ENCODE data around the gene COL17A1.

Gene COL17A1

GRCh38 chr10:104054430-104054829 is 31.2 kb downstream of the COL17A1 start:
- Histone ChIP-seq H3F3A (ENCODE audit: insufficient read depth, low read length) (no peaks in the 10 kb centered on the region), H3K79me2 (ENCODE audit: insufficient read depth, low read length) (no peaks in the 10 kb centered on the region), H3K36me3 (ENCODE audit: insufficient read depth, low read length) (no peaks in the 10 kb centered on the region), H3K9me3 (ENCODE audit: low read length) (no peaks in the 10 kb centered on the region), H3K4me2 (ENCODE audit: low read length) (no peak overlapping the region), H3K9ac (ENCODE audit: low read length) (no peak overlapping the region), H3K4me1 (ENCODE audit: insufficient read depth, low read length, severe bottlenecking) (no peaks in the 10 kb centered on the region), H2AFZ (ENCODE audit: low read length) (no peak overlapping the region), H4K20me1 (ENCODE audit: insufficient read depth, low read length) (no peaks in the 10 kb centered on the region), H3K27me3 (ENCODE audit: insufficient read depth, low read length) (no peaks in the 10 kb centered on the region; the same call in 1 of the 2 replicates), H3K9me2 (ENCODE audit: low read depth, low read length) (no peaks in the 10 kb centered on the region), H3K4me3 (ENCODE audit: low read depth, low read length, poor library complexity, severe bottlenecking) (no peak overlapping the region), H3K27ac (ENCODE audit: low read depth, low read length, poor library complexity, severe bottlenecking) (no peak overlapping the region)
- TF ChIP-seq EZH2 (IDR thresholded peaks at IDR 0.05; ENCODE audit: borderline replicate concordance, low read length), result no peak
- TF ChIP-seq CTCF (IDR thresholded peaks at IDR 0.05; ENCODE audit: low read length), result no peak

- Histone ChIP-seq H3K4me1 (ENCODE audit: insufficient read depth, low read length, severe bottlenecking) (no peaks in the 10 kb centered on the region), H3K27me3 (ENCODE audit: insufficient read depth, low read length) (no peaks in the 10 kb centered on the region; the same call in 1 of the 2 replicates), H3K4me2 (ENCODE audit: low read length) (no peak overlapping the region)
Measured at GRCh38 chr10:104053201-104053600, 32.5 kb downstream of the COL17A1 start.

DNA sequence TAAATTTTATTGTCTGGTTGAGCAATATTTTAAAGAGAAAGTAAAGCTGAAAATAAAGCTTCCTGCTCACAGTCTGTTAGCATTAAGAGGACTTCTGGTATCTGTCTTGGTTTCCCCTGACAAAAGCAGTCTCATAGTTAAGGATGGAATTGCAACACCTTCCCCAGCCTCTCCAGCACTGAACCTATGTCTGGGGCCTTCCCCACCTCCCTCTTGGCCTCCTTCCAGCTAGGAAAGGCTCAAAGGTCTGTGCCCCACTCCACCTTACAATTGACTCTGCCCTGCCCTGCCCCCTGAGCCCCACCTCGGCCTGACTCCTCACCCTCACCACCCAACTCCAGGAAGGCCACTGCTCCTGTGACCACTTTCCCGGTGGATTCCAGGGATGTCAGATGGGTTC is 33.2 kb downstream of the COL17A1 start:
- TF ChIP-seq CTCF (IDR thresholded peaks at IDR 0.05; ENCODE audit: low read length) (no peak), EZH2 (IDR thresholded peaks at IDR 0.05; ENCODE audit: borderline replicate concordance, low read length) (no peak)
- H3K9me3 ChIP-seq (ENCODE audit: low read length), result no peaks in the 10 kb centered on the region

More at GRCh38 chr10:104053201-104053600, 32.5 kb downstream of the COL17A1 start:
- Histone ChIP-seq H4K20me1 (ENCODE audit: insufficient read depth, low read length) (no peaks in the 10 kb centered on the region), H3K79me2 (ENCODE audit: insufficient read depth, low read length) (no peaks in the 10 kb centered on the region), H2AFZ (ENCODE audit: low read length) (no peak overlapping the region), H3K9me2 (ENCODE audit: low read depth, low read length) (no peaks in the 10 kb centered on the region), H3K36me3 (ENCODE audit: insufficient read depth, low read length) (no peaks in the 10 kb centered on the region), H3K9ac (ENCODE audit: low read length) (no peak overlapping the region), H3K27ac (ENCODE audit: low read depth, low read length, poor library complexity, severe bottlenecking) (no peak overlapping the region), H3F3A (ENCODE audit: insufficient read depth, low read length) (no peaks in the 10 kb centered on the region), H3K9me3 (ENCODE audit: low read length) (no peaks in the 10 kb centered on the region), H3K4me3 (ENCODE audit: low read depth, low read length, poor library complexity, severe bottlenecking) (no peak overlapping the region)
- no peak for TF ChIP-seq CTCF (IDR thresholded peaks at IDR 0.05; ENCODE audit: low read length)
- TF ChIP-seq EZH2 (IDR thresholded peaks at IDR 0.05; ENCODE audit: borderline replicate concordance, low read length), result no peak

More for the DNA sequence above, 33.2 kb downstream of the COL17A1 start:
- no peaks in the 10 kb centered on the region for H4K20me1 ChIP-seq (ENCODE audit: insufficient read depth, low read length)
- no peaks in the 10 kb centered on the region for H3K4me1 ChIP-seq (ENCODE audit: insufficient read depth, low read length, severe bottlenecking)
- no peak overlapping the region for H3K9ac ChIP-seq (ENCODE audit: low read length)
- H3K9me2 ChIP-seq (ENCODE audit: low read depth, low read length), result no peaks in the 10 kb centered on the region
- H3K27me3 ChIP-seq (ENCODE audit: insufficient read depth, low read length), result no peaks in the 10 kb centered on the region; the same call in 1 of the 2 replicates
- no peak overlapping the region for H3K4me2 ChIP-seq (ENCODE audit: low read length)
- no peak overlapping the region for H2AFZ ChIP-seq (ENCODE audit: low read length)
- no peaks in the 10 kb centered on the region for H3K79me2 ChIP-seq (ENCODE audit: insufficient read depth, low read length)
- no peaks in the 10 kb centered on the region for H3F3A ChIP-seq (ENCODE audit: insufficient read depth, low read length)
- no peak overlapping the region for H3K4me3 ChIP-seq (ENCODE audit: low read depth, low read length, poor library complexity, severe bottlenecking)
- no peaks in the 10 kb centered on the region for H3K36me3 ChIP-seq (ENCODE audit: insufficient read depth, low read length)
- no peak overlapping the region for H3K27ac ChIP-seq (ENCODE audit: low read depth, low read length, poor library complexity, severe bottlenecking)
